Measurements from ENCODE around the gene TIAM2. TPM values are rescaled to one million over a fixed set of nuclear protein-coding genes. Genes with fewer than 3 reads are reported as not detected.
"Not testable (repeated sequence)": the region's sequence is repeated elsewhere in the genome, so short reads cannot be mapped to it uniquely, and the experiment has no call there.

TIAM2 gene
- total RNA-seq, 2 donors from 2014 or later: 2.5 to 12.5 TPM

DNA sequence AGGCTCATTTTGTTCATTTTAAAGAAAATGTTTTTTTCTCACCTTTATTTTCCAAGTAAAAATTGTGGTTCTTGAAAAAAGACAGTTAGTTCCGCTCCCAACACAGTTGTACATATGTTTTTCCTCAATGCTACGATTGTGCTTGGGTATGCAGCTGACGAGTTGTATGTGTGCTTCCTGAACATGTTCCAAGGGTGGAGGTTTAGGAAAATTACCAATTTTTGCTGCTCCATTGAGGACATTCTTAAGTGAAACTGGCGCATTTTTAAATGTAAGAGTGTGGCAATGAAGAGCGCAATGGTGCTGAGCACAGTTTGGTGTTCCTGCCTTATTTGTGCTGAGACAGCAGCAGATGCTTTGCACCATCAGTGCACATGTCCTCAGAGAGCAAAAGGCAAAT is 198.4 kb downstream of the TIAM2 start:
- no peak for ATAC-seq
- H3K36me3 Mint-ChIP-seq: peaks cover 0 to 32% of the 10 kb centered on the region in 2 donors
- peak overlapping the region in 1 of 2 donors; percentile 25 for H3K27ac Mint-ChIP-seq
- no peak for DNase-seq (ENCODE audit: low spot score in 2 of 2)
- H3K9me3 Mint-ChIP-seq: peaks cover 0 to 13% of the 10 kb centered on the region in 2 donors

DNA sequence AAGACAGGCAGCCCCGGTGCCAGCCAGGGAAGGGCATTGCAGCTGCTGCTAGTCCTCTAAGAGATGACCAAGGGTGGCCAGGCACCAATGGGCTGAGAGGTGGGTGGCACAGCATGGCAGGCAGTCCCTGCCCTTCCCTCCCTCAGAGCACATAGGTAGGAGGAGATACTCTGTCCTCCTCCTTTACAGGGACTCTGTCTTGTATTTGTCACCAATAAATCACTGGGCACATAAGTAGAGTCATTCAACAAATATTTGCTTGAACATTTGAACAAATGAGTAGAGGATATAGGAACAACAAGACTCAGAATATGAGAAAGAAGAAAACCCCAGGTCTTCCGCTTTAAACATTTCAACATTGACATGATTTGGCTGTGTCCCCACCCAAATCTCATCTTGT is 199.3 kb downstream of the TIAM2 start:
- Mint-ChIP-seq H3K9me3 (peaks cover 0 to 13% of the 10 kb centered on the region in 2 donors), H3K36me3 (peaks cover 0 to 31% of the 10 kb centered on the region in 2 donors), H3K27ac (no peak overlapping the region)
- no peak for ATAC-seq
- no peak for DNase-seq (ENCODE audit: low spot score in 2 of 2)

- ATAC-seq (no peak), DNase-seq (ENCODE audit: low spot score in 2 of 2) (no peak)
- H3K27ac Mint-ChIP-seq: no peak overlapping the region
- peaks cover 0 to 27% of the 10 kb centered on the region in 2 donors for H3K36me3 Mint-ChIP-seq
- H3K9me3 Mint-ChIP-seq: peaks cover 0 to 16% of the 10 kb centered on the region in 2 donors
Observed at GRCh38 chr6:155195903-155196302, 200.8 kb downstream of the TIAM2 start.

DNA sequence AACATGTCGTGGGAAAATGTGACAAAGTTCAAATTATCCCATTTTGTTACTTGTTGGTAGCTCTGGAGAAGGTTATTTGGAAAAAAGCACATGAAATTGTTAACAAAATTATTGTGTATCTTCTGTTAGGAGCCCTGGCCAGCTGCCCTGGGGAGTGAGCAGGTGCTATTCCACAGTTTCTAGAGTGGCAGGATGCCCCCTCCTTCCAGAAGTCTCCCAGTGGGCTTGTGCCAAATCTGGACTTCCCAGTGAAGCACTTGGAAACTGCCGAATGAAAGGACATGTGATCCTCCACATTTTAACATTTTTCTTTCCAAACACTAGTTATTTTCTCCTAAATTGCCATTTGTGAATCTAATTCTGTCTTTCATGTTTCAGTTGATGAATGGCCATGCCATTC is 201.8 kb downstream of the TIAM2 start:
- H3K27ac Mint-ChIP-seq: no peak overlapping the region
- H3K36me3 Mint-ChIP-seq: peaks cover 0 to 22% of the 10 kb centered on the region in 2 donors
- no peak for ATAC-seq

DNA sequence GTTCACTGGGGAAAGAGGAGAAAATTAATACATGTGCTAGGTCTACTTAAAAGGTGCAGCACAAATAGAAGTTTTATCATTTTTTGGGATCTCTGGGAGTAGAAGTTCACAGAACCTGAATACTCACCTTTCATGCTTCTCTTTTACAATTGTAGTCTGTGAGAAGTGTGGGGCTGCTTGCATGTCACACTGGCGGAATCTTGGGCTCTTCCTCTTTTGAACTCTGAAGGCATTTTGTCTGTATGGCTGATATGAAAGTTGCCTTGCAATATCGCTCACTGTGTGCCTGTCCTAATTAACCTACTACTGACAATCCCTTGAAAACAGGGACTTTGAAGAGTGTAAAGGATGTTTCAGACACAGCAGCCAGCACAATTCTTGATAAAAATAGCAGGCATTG is 202.8 kb downstream of the TIAM2 start:
- DNase-seq (ENCODE audit: low spot score in 2 of 2) (no peak), ATAC-seq (no peak)
- Mint-ChIP-seq H3K36me3 (peaks cover 0 to 22% of the 10 kb centered on the region in 2 donors), H3K9me3 (peaks cover 0 to 17% of the 10 kb centered on the region in 2 donors), H3K27ac (no peak overlapping the region)

More for the DNA sequence above, 201.8 kb downstream of the TIAM2 start:
- peaks cover 0 to 17% of the 10 kb centered on the region in 2 donors for H3K9me3 Mint-ChIP-seq
- no peak for DNase-seq (ENCODE audit: low spot score in 2 of 2)

DNA sequence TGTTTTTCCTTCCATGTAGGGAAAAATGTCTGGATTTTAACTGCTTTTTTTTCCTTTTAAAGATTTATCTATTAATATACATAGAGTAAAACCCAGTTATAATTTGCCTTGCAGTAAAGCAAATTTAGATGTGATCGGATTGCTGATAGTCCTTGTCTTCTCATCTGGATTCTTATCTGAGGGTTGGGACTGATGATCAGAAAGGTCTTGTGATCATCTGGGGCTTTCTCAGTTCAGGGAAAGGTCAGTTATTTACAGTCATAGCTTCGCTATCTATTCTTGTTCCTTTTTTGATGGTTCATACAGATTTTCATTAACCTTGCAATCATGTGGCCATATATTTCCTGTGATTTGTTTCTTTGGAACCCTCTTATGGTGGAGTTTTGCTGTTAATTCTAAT is 204.9 kb downstream of the TIAM2 start:
- DNase-seq (ENCODE audit: low spot score in 2 of 2) (no peak), ATAC-seq (no peak)
- peaks cover 0 to 22% of the 10 kb centered on the region in 2 donors for H3K36me3 Mint-ChIP-seq
- no peak overlapping the region for H3K27ac Mint-ChIP-seq
- peaks cover 0 to 17% of the 10 kb centered on the region in 2 donors for H3K9me3 Mint-ChIP-seq

- Mint-ChIP-seq H3K27ac (no peak overlapping the region), H3K9me3 (peaks cover 0 to 11% of the 10 kb centered on the region in 2 donors), H3K36me3 (peaks cover 0 to 14% of the 10 kb centered on the region in 2 donors)
- no peak for DNase-seq (ENCODE audit: low spot score in 2 of 2)
- ATAC-seq: no peak
Observed at GRCh38 chr6:155201461-155202226, 206.5 kb downstream of the TIAM2 start.

DNA sequence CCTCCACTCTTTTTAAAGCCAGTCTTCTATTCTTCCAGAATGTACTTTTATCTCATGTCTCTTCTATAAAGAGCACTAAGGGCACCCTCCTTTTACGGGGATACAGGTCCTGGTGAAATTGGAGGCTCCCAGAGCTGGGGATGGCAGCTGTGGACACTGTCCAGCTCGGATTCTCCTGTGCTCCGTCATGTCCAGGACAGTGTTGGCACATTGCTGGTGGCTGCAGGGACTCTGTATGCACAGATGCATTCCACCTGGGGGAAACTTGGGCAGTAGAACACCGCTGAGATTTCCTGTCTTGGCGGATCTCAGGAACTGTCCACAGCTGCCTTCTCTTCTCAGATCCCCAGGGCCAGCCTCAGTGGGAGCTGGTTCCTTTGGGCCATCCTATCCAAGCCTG is 212.1 kb downstream of the TIAM2 start:
- Mint-ChIP-seq H3K36me3 (no peaks in the 10 kb centered on the region), H3K27ac (no peak overlapping the region), H3K9me3 (no peaks in the 10 kb centered on the region)
- DNase-seq (ENCODE audit: low spot score in 2 of 2) (no peak), ATAC-seq (no peak)

DNA sequence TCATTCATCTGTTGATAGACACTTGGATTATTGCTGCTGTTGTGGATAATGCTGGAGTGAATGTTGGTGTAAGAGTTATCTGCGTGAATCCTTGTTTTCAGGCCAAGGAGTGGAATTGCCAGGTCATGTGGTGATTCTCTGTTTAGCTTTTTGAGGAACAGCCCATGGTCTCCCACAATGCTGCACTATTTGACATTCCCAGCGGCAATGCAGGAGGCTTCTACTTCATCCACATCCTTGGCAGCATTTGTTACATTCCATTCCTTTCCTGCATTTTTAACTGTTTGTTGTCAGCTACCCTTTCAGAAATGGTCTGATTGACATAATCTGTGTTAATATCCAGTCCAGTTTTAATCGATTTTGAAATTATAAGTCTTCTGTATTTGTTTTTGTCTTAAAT is 217.0 kb downstream of the TIAM2 start:
- Mint-ChIP-seq H3K36me3 (no peaks in the 10 kb centered on the region), H3K9me3 (no peaks in the 10 kb centered on the region), H3K27ac (no peak overlapping the region)
- ATAC-seq (no peak), DNase-seq (ENCODE audit: low spot score in 2 of 2) (no peak)

DNA sequence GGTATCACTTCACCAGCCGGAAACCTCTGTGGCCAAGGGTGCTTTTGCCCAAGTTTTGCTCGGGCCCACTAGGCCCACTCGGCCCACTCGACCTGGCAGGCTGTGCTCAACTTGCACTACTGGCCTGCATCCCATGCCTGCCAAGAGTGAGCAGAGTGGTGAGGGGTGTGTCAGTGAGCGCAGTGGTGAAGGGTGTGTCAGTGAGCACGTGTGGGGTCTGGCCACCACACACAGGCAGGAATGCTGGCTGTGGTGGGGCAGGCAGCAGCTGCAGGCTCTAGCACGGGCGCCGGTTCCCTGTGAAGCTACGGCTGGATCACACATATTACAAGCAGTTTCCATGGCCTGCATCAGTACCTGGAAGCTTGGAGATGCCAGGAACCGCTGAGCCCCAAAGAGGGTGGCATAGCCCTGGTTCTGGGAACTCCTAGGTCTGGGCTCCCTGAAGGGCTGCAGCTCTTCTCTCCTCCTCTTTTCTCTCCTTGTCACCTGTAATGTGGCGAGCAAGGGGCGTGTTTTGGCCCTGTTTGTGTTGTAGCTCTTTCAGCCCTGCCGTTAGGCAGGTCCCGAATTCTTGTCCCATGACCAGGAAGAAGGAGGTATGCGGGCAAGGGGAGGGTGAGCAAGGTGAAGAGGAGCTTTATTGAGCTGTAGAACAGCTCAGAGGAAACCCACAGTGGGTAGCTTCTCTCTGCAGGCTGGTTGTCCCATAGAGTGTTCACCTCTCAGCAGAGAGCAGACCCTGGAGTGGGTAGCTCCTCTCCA is 217.7 kb downstream of the TIAM2 start:
- no peak overlapping the region for H3K27ac Mint-ChIP-seq
- H3K9me3 Mint-ChIP-seq: no peaks in the 10 kb centered on the region
- no peak for ATAC-seq
- DNase-seq (ENCODE audit: low spot score in 2 of 2): no peak
- no peaks in the 10 kb centered on the region for H3K36me3 Mint-ChIP-seq

- Mint-ChIP-seq H3K36me3 (peaks cover 0 to 1% of the 10 kb centered on the region in 2 donors), H3K9me3 (no peaks in the 10 kb centered on the region), H3K27ac (no peak overlapping the region)
- DNase-seq (ENCODE audit: low spot score in 2 of 2): no peak
- no peak for ATAC-seq
Observed at GRCh38 chr6:155213611-155214372, 218.7 kb downstream of the TIAM2 start.

DNA sequence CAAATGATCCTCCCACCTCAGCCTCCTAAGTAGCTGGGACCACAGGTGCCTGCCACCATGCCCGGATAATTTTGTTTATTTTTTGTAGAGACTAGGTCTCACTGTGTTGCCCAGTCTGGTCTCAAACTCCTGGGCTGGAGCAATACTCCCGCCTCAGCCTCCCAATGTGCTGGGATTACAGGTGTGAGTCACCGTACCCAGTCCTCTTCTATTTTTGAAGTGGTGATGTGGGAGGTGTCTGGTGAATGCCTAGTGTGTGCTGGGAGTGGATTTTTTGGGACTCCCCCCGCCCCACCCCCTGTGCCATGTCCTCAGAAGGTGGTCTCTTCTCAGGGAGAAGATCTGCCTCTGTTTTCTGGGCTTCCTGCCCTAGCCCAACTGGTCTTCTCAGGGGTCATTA is 220.8 kb downstream of the TIAM2 start:
- peak in 1 of 2 donors; percentile 47 for ATAC-seq
- H3K36me3 Mint-ChIP-seq: peaks cover 0 to 6% of the 10 kb centered on the region in 2 donors
- H3K9me3 Mint-ChIP-seq: no peaks in the 10 kb centered on the region
- DNase-seq (ENCODE audit: low spot score in 2 of 2): no peak
- no peak overlapping the region for H3K27ac Mint-ChIP-seq

- no peak for ATAC-seq
- H3K27ac Mint-ChIP-seq: peak overlapping the region in 1 of 2 donors; percentile 78
- H3K36me3 Mint-ChIP-seq: peaks cover 0 to 6% of the 10 kb centered on the region in 2 donors
Observed at GRCh38 chr6:155216312-155217046, 221.4 kb downstream of the TIAM2 start.

GRCh38 chr6:155218711-155219110 is 223.6 kb downstream of the TIAM2 start:
- ATAC-seq; H3K27ac Mint-ChIP-seq; DNase-seq (ENCODE audit: low spot score in 2 of 2): not testable (repeated sequence)

More at GRCh38 chr6:155216312-155217046, 221.4 kb downstream of the TIAM2 start:
- H3K9me3 Mint-ChIP-seq: no peaks in the 10 kb centered on the region
- DNase-seq (ENCODE audit: low spot score in 2 of 2): no peak

DNA sequence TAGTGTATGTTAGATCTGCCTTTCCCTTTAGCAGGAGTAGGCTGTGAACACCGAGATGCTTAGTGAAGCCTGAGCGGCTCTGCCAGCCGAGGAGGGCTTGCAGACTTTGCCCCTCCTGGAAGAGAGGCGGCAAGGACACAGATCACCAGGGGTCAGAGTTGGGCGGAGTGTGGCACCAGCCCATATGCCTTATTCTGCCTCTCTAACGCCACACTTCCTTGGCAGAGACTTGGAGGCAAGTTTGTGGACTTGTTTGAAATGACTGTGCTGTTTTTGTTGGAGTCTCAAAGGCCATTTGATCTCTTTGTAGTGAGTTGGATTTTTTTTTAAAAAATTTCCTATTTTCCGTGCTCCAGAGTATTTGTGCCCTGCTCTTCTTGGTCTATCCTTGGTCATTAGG is 224.2 kb downstream of the TIAM2 start:
- Mint-ChIP-seq H3K27ac (no peak overlapping the region), H3K9me3 (no peaks in the 10 kb centered on the region), H3K36me3 (peaks cover 0 to 6% of the 10 kb centered on the region in 2 donors)
- DNase-seq (ENCODE audit: low spot score in 2 of 2) (no peak), ATAC-seq (no peak)

More at GRCh38 chr6:155218711-155219110, 223.6 kb downstream of the TIAM2 start:
- H3K9me3 Mint-ChIP-seq, H3K36me3 Mint-ChIP-seq: not testable (repeated sequence)

GRCh38 chr6:155219858-155220301 is 224.8 kb downstream of the TIAM2 start:
- H3K9me3 Mint-ChIP-seq: no peaks in the 10 kb centered on the region
- H3K27ac Mint-ChIP-seq: no peak overlapping the region
- ATAC-seq: no peak
- peaks cover 0 to 6% of the 10 kb centered on the region in 2 donors for H3K36me3 Mint-ChIP-seq
- no peak for DNase-seq (ENCODE audit: low spot score in 2 of 2)

Data from activated naive CD4-positive, alpha-beta T cell treated with anti-CD3 and anti-CD28 coated beads, Interleukin-2, amount 50 U/mL, for 72 hours (primary cell).